HCT116 (cell line): ENCODE data around the gene TENM4. TPM values are rescaled to one million over a fixed set of nuclear protein-coding genes. Genes with fewer than 3 reads are reported as not detected.

ENCODE experiments used
- ATAC-seq: fragments of 200-7000 bp; cut with Tn5 transposase; 2 replicates; pipeline ENCODE4 v1.9.1; 2020; ENCODE audit warnings: mild to moderate bottlenecking, moderate library complexity
- BruUV-seq: library from RNA; stranded (reverse); fragments of 400-500 nt; replicated peaks from 2 replicates; lab custom pipeline; 2021; lab: Mats Ljungman, UMichigan
- CTCF ChIA-PET: fragments of 300-600 bp; sonication (Branson Sonifier 250); formaldehyde crosslinking; loops from one replicate; lab custom pipeline; 2021; ENCODE audit warnings: antibody characterized with exemption; lab: Charles Lee
- POLR2A ChIA-PET: fragments of 300-600, 350-600 bp; sonication (Branson Sonifier 250); formaldehyde crosslinking; loops from one replicate; lab custom pipeline; 2021; ENCODE audit warnings: antibody characterized with exemption; lab: Charles Lee
- RAD21 ChIA-PET, 2 experiments: fragments of 300-600 bp; sonication (Branson Sonifier 250); formaldehyde crosslinking; loops; one replicate each; lab custom pipeline; 2023; ENCODE audit warnings: low total read pairs in 2 of 2; ENCODE audit not compliant: uncharacterized antibody in 2 of 2, unreplicated experiment in 2 of 2, low non-redundant PET in 1 of 2; lab: Charles Lee
- DNase-seq: peaks from one replicate; pipeline ENCODE4 v3.0.0-alpha.2; 2010; ENCODE audit warnings: low read depth, low spot score
- H2AFZ ChIP-seq: fragments of 200-600 bp; shearing (Covaris generic), sonication (generic); 2 replicates; pipeline ENCODE4 v1.6.1; 2017; ENCODE audit warnings: low read depth, mixed run types, mixed read lengths, antibody characterized with exemption, low read length; ENCODE audit not compliant: poor library complexity, severe bottlenecking
- H3K27ac ChIP-seq: 2 replicates; pipeline ENCODE4 v1.5.1; 2012; ENCODE audit warnings: low read depth, low read length
- H3K27me3 ChIP-seq: fragments of 200-600 bp; sonication (generic); 2 replicates; pipeline ENCODE4 v1.6.1; 2016; ENCODE audit warnings: mixed run types, low read length, mixed read lengths; ENCODE audit not compliant: insufficient read depth
- H3K36me3 ChIP-seq, 2 experiments: fragments of 200-500 bp in 1 of 2; fragments of 200-600 bp in 1 of 2; sonication (Bioruptor generic) in 1 of 2; sonication (generic) in 1 of 2; 2 replicates each; pipeline versions ENCODE4 v1.5.1 to v1.6.1; 2014 to 2016; ENCODE audit warnings: low read length in 2 of 2, inconsistent platforms in 1 of 2, mixed read lengths in 1 of 2, mixed run types in 1 of 2; ENCODE audit not compliant: insufficient read depth in 2 of 2, control insufficient read depth in 1 of 2
- H3K4me1 ChIP-seq, 2 experiments: fragments of 200-600 bp in 1 of 2; sonication (generic) in 1 of 2; 2 replicates each; pipeline versions ENCODE4 v1.5.1 to v1.6.1; 2012 to 2017; ENCODE audit warnings: low read length in 2 of 2, inconsistent platforms in 1 of 2, mild to moderate bottlenecking in 1 of 2, mixed read lengths in 1 of 2, mixed run types in 1 of 2, moderate library complexity in 1 of 2; ENCODE audit not compliant: insufficient read depth in 2 of 2, control insufficient read depth in 1 of 2
- H3K4me2 ChIP-seq: fragments of 200-600 bp; sonication (generic); 2 replicates; pipeline ENCODE4 v1.6.1; 2017; ENCODE audit warnings: mixed run types, low read length, mixed read lengths
- H3K4me3 ChIP-seq, 2 experiments: fragments of 200-600 bp in 1 of 2; sonication (generic) in 1 of 2; replicated peaks in 1 of 2; 2 replicates each; pipeline ENCODE4 v1.5.1; 2011 to 2016; ENCODE audit warnings: low read length in 2 of 2, control low read depth in 1 of 2, low read depth in 1 of 2, mild to moderate bottlenecking in 1 of 2, mixed read lengths in 1 of 2, mixed run types in 1 of 2
- H3K79me2 ChIP-seq: fragments of 200-600 bp; sonication (generic); 2 replicates; pipeline ENCODE4 v1.6.1; 2017; ENCODE audit warnings: mild to moderate bottlenecking, mixed run types, low read length, moderate library complexity, mixed read lengths; ENCODE audit not compliant: insufficient read depth
- H3K9ac ChIP-seq: fragments of 200-600 bp; sonication (generic); 2 replicates; pipeline ENCODE4 v1.6.1; 2016; ENCODE audit warnings: low read length, mixed read lengths
- H3K9me2 ChIP-seq: fragments of 200-600 bp; sonication (generic), shearing (Covaris generic); 2 replicates; pipeline ENCODE4 v1.6.1; 2017; ENCODE audit warnings: mixed run types, mild to moderate bottlenecking, moderate library complexity; ENCODE audit not compliant: insufficient read depth
- H3K9me3 ChIP-seq, 2 experiments: fragments of 200-500 bp in 1 of 2; fragments of 200-600 bp in 1 of 2; sonication (Bioruptor generic) in 1 of 2; sonication (generic) in 1 of 2; 2 replicates each; pipeline ENCODE4 v1.6.1; 2014 to 2017; ENCODE audit warnings: low read length in 2 of 2, mixed read lengths in 2 of 2, inconsistent platforms in 1 of 2, low read depth in 1 of 2, mild to moderate bottlenecking in 1 of 2, mixed run types in 1 of 2, moderate library complexity in 1 of 2; ENCODE audit not compliant: control insufficient read depth in 1 of 2, insufficient read depth in 1 of 2
- H4K20me1 ChIP-seq: fragments of 200-600 bp; sonication (generic), shearing (Covaris generic); 2 replicates; pipeline ENCODE4 v1.6.1; 2017; ENCODE audit warnings: mixed run types, mild to moderate bottlenecking, moderate library complexity; ENCODE audit not compliant: insufficient read depth
- CEBPB ChIP-seq: IDR thresholded peaks from 2 replicates; pipeline ENCODE4 v1.6.1; 2012; ENCODE audit warnings: low read depth
- CTCF ChIP-seq, 3 experiments: fragments of 200-600 bp in 1 of 3; sonication (generic) in 1 of 3; IDR thresholded peaks in 2 of 3; conservative IDR thresholded peaks in 1 of 3; 2 replicates each; pipeline ENCODE4 v1.5.1; 2012 to 2017; ENCODE audit warnings: low read depth in 2 of 3, low read length in 2 of 3, antibody characterized with exemption in 1 of 3, borderline replicate concordance in 1 of 3, control low read depth in 1 of 3, mild to moderate bottlenecking in 1 of 3, mixed read lengths in 1 of 3, mixed run types in 1 of 3, moderate library complexity in 1 of 3; ENCODE audit not compliant: insufficient read depth in 1 of 3
- EGR1 ChIP-seq: IDR thresholded peaks from 2 replicates; pipeline ENCODE4 v1.6.1; 2012; ENCODE audit warnings: low read depth
- ELF1 ChIP-seq: IDR thresholded peaks from 2 replicates; pipeline ENCODE4 v1.6.1; 2012; ENCODE audit warnings: low read depth, borderline replicate concordance
- EZH2 ChIP-seq: fragments of 200-600 bp; sonication (generic); IDR thresholded peaks from 2 replicates; pipeline ENCODE4 v1.6.1; 2017; ENCODE audit warnings: antibody characterized with exemption, mixed run types
- EZH2phosphoT487 ChIP-seq: fragments of 200-600 bp; IDR thresholded peaks from 2 replicates; pipeline ENCODE4 v1.6.1; 2018; ENCODE audit warnings: antibody characterized with exemption, borderline replicate concordance
- JUND ChIP-seq: IDR thresholded peaks from 2 replicates; pipeline ENCODE4 v1.6.1; 2012
- MAX ChIP-seq: IDR thresholded peaks from 2 replicates; pipeline ENCODE4 v1.6.1; 2012
- POLR2A ChIP-seq: IDR thresholded peaks from 2 replicates; pipeline ENCODE4 v1.7.0; 2011; ENCODE audit warnings: borderline replicate concordance; ENCODE audit not compliant: insufficient read depth, insufficient read length; ENCODE audit errors: extremely low read depth
- POLR2AphosphoS5 ChIP-seq: IDR thresholded peaks from 2 replicates; pipeline ENCODE4 v1.6.1; 2011; ENCODE audit warnings: mild to moderate bottlenecking, low read depth, low read length, moderate library complexity
- RAD21 ChIP-seq: IDR thresholded peaks from 2 replicates; pipeline ENCODE4 v1.6.1; 2012; ENCODE audit warnings: low read depth, mild to moderate bottlenecking
- REST ChIP-seq: IDR thresholded peaks from 2 replicates; pipeline ENCODE4 v1.6.1; 2012; ENCODE audit warnings: low read depth
- SIN3A ChIP-seq: IDR thresholded peaks from 2 replicates; pipeline ENCODE4 v1.6.1; 2012; ENCODE audit warnings: low read depth
- SP1 ChIP-seq: IDR thresholded peaks from 2 replicates; pipeline ENCODE4 v1.6.1; 2012; ENCODE audit warnings: low read depth
- TCF7L2 ChIP-seq: IDR thresholded peaks from 2 replicates; pipeline ENCODE4 v1.7.0; 2011; ENCODE audit warnings: borderline replicate concordance, inconsistent platforms; ENCODE audit not compliant: insufficient read depth, insufficient read length; ENCODE audit errors: extremely low read depth
- YY1 ChIP-seq: IDR thresholded peaks from 2 replicates; pipeline ENCODE4 v1.6.1; 2011; ENCODE audit warnings: low read length, low read depth, moderate library complexity, mild to moderate bottlenecking; ENCODE audit not compliant: insufficient replicate concordance; ENCODE audit errors: extremely low read depth
- ZFX ChIP-seq: fragments of 450-650 bp; IDR thresholded peaks from 2 replicates; pipeline ENCODE4 v1.6.1; 2017
- ZNF274 ChIP-seq: fragments of 200-500 bp; sonication (Bioruptor generic); IDR thresholded peaks from 2 replicates; pipeline ENCODE4 v1.6.1; 2014; ENCODE audit warnings: mild to moderate bottlenecking, low read depth, low read length, inconsistent platforms
- intact Hi-C: fragments of 100-400 bp; cut with micrococcal nuclease; formaldehyde crosslinking; loops from 2 replicates; pipeline ENCODE4 v1.10.0; 2022
- total RNA-seq: library from RNA; stranded (reverse); gene quantifications from one replicate; pipeline ENCODE4 v1.2.1, GENCODE V29; 2021; ENCODE audit not compliant: unreplicated experiment

TENM4 gene
- total RNA-seq, 1 experiment from 2014 or later = 0.05 TPM

GRCh38 chr11:78829146-78829545, 611.7 kb downstream of the TENM4 start:
- intact Hi-C loops = no loop called here
- CTCF ChIA-PET = no interaction called here

More at GRCh38 chr11:78829146-78829545, 611.7 kb downstream of the TENM4 start:
- Histone ChIP-seq H3K27me3 (peaks cover 2% of the 10 kb centered on the region), H4K20me1 (no peaks in the 10 kb centered on the region), H3K4me3 (no peak overlapping the region), H2AFZ (no peak overlapping the region), H3K4me1 (no peaks in the 10 kb centered on the region), H3K27ac (no peak overlapping the region), H3K79me2 (no peaks in the 10 kb centered on the region), H3K36me3 (no peaks in the 10 kb centered on the region), H3K9me3 (no peaks in the 10 kb centered on the region), H3K9me2 (no peaks in the 10 kb centered on the region), H3K4me2 (no peak overlapping the region), H3K9ac (no peak overlapping the region)
- DNase-seq (no peak), ATAC-seq (no peak)
- RAD21 ChIA-PET = no interaction called here
- BruUV-seq = no TSS peak
- POLR2A ChIA-PET = no interaction called here
- no peak for TF ChIP-seq ZNF274
- no peak for TF ChIP-seq ZFX
- TF ChIP-seq SP1 = no peak
- no peak for TF ChIP-seq JUND
- no peak for TF ChIP-seq RAD21
- no peak for TF ChIP-seq POLR2AphosphoS5
- TF ChIP-seq EGR1 = no peak
- TF ChIP-seq ELF1 = no peak
- no peak for TF ChIP-seq CTCF (IDR thresholded peaks at IDR 0.05 in 2 of 3, conservative IDR thresholded peaks at IDR 0.05 in 1 of 3; ENCODE audit: borderline replicate concordance in 1 of 3, insufficient read depth in 1 of 3, low read depth in 2 of 3, low read length in 2 of 3)
- TF ChIP-seq REST = no peak
- no peak for TF ChIP-seq TCF7L2
- TF ChIP-seq POLR2A = no peak
- no peak for TF ChIP-seq CEBPB
- no peak for TF ChIP-seq YY1
- TF ChIP-seq SIN3A = no peak
- TF ChIP-seq EZH2phosphoT487 = no peak
- no peak for TF ChIP-seq MAX
- no peak for TF ChIP-seq EZH2
